Panc1 (cell line): ENCODE measurements around the gene OLFML3. TPM values are rescaled to one million over a fixed set of nuclear protein-coding genes. Genes with fewer than 3 reads are reported as not detected.

Experiments used
- ATAC-seq: fragments of 200-7000 bp; cut with Tn5 transposase; 2 replicates; pipeline ENCODE4 v1.9.1; 2020; ENCODE audit warnings: mild to moderate bottlenecking, moderate library complexity
- BruUV-seq: library from RNA; stranded (reverse); fragments of 400-500 nt; replicated peaks from 2 replicates; lab custom pipeline; 2021; lab: Mats Ljungman, UMichigan
- CTCF ChIA-PET: fragments of 300-600 bp; sonication (Branson Sonifier 250); formaldehyde crosslinking; loops from one replicate; lab custom pipeline; 2022; ENCODE audit warnings: antibody characterized with exemption; lab: Charles Lee
- POLR2A ChIA-PET: fragments of 300-600 bp; sonication (Branson Sonifier 250); formaldehyde crosslinking; loops from one replicate; lab custom pipeline; 2022; ENCODE audit warnings: antibody characterized with exemption; lab: Charles Lee
- DNase-seq: peaks from one replicate; pipeline ENCODE4 v3.0.0-alpha.2; 2010; ENCODE audit warnings: low read depth, low spot score
- H3K27ac ChIP-seq: 2 replicates; pipeline ENCODE4 v1.5.1; 2011; ENCODE audit warnings: mild to moderate bottlenecking, low read length, inconsistent platforms
- H3K27me3 ChIP-seq: fragments of 200-500 bp; sonication (Bioruptor generic); 2 replicates; pipeline ENCODE4 v1.6.0; 2014; ENCODE audit warnings: low read length, inconsistent platforms; ENCODE audit not compliant: control insufficient read depth, insufficient read depth
- H3K36me3 ChIP-seq: fragments of 200-500 bp; sonication (Bioruptor generic); 2 replicates; pipeline ENCODE4 v1.5.1; 2014; ENCODE audit warnings: inconsistent platforms, mild to moderate bottlenecking, low read length, moderate library complexity; ENCODE audit not compliant: control insufficient read depth, insufficient read depth
- H3K4me1 ChIP-seq: 2 replicates; pipeline ENCODE4 v1.5.1; 2011; ENCODE audit warnings: inconsistent platforms, mild to moderate bottlenecking, low read length, moderate library complexity; ENCODE audit not compliant: control insufficient read depth, insufficient read depth
- H3K4me3 ChIP-seq, 2 experiments: 2 replicates each; pipeline ENCODE4 v1.5.1; 2011 to 2012; ENCODE audit warnings: low read depth in 2 of 2, low read length in 2 of 2, mild to moderate bottlenecking in 2 of 2, inconsistent platforms in 1 of 2, moderate library complexity in 1 of 2
- H3K9me3 ChIP-seq: fragments of 200-500 bp; sonication (Bioruptor generic); 2 replicates; pipeline ENCODE4 v1.5.1; 2014; ENCODE audit warnings: low read depth, mild to moderate bottlenecking, inconsistent platforms, low read length, moderate library complexity; ENCODE audit not compliant: control insufficient read depth, insufficient read depth
- CTCF ChIP-seq: fragments of 450-650 bp; IDR thresholded peaks from 2 replicates; pipeline ENCODE4 v1.5.1; 2017; ENCODE audit warnings: mild to moderate bottlenecking
- POLR2AphosphoS5 ChIP-seq: IDR thresholded peaks from 2 replicates; pipeline ENCODE4 v1.6.1; 2012; ENCODE audit warnings: mild to moderate bottlenecking, low read depth, low read length, moderate library complexity
- SIN3A ChIP-seq: IDR thresholded peaks from 2 replicates; pipeline ENCODE4 v1.6.1; 2012; ENCODE audit warnings: low read depth, mild to moderate bottlenecking, low read length, moderate library complexity, borderline replicate concordance; ENCODE audit not compliant: insufficient read depth
- TCF7L2 ChIP-seq: IDR thresholded peaks from 2 replicates; pipeline ENCODE4 v1.6.1; 2011; ENCODE audit warnings: mild to moderate bottlenecking, low read depth, low read length, inconsistent platforms
- in situ Hi-C: cut with HindIII; loops from 2 replicates; pipeline ENCODE4 v1.10.0; 2016; ENCODE audit warnings: low sequenced_read_pairs, low pct_unique_long_range_greater_than_20kb
- intact Hi-C: fragments of 100-400 bp; cut with micrococcal nuclease; formaldehyde crosslinking; loops from one replicate; pipeline ENCODE4 v1.10.0; 2022; ENCODE audit not compliant: unreplicated experiment
- total RNA-seq: library from RNA; stranded (reverse); gene quantifications from one replicate; pipeline ENCODE4 v1.2.1, GENCODE V29; 2021; ENCODE audit not compliant: unreplicated experiment
- TF ChIP-seq, protein P1 (sequence below), 2 experiments: IDR thresholded peaks; 2 replicates each; pipeline ENCODE4 v1.6.1; 2011 to 2012; ENCODE audit warnings: low read depth in 2 of 2, control low read depth in 1 of 2, low read length in 1 of 2, mild to moderate bottlenecking in 1 of 2, moderate library complexity in 1 of 2; ENCODE audit not compliant: insufficient read depth in 1 of 2

OLFML3 gene
- total RNA-seq, 1 experiment from 2014 or later: 0.15 TPM

DNA sequence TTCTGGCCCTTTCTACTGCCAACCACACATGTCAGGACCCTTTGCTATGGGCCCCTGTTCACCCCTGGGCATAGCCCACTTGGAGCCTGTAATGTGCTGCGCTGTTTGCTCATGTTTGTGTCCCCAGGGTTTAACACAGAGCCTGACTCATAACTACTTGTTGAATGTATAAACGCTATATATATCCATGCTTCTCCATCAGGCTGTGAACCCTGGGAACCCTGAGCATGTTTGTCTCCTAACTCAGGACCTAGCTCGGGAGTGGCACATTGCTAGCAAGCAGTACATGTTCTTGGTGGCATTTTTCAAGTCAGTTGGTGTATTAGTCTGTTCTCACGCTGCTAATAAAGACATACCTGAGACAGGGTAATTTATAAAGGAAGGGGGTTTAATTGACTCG, 8.0 kb downstream of the OLFML3 start:
- ATAC-seq: no peak
- ChIA-PET POLR2A (no interaction called here), CTCF (no interaction called here)
- in situ Hi-C loops (no loop called here), intact Hi-C loops (no loop called here)
- Histone ChIP-seq H3K27ac (no peak overlapping the region), H3K4me1 (no peaks in the 10 kb centered on the region), H3K27me3 (no peaks in the 10 kb centered on the region), H3K9me3 (no peaks in the 10 kb centered on the region), H3K4me3 (no peak overlapping the region), H3K36me3 (no peaks in the 10 kb centered on the region)
- no TSS peak for BruUV-seq
- TF ChIP-seq CTCF (no peak), TCF7L2 (no peak), SIN3A (no peak), POLR2AphosphoS5 (no peak)
- TF ChIP-seq, protein P1, sequence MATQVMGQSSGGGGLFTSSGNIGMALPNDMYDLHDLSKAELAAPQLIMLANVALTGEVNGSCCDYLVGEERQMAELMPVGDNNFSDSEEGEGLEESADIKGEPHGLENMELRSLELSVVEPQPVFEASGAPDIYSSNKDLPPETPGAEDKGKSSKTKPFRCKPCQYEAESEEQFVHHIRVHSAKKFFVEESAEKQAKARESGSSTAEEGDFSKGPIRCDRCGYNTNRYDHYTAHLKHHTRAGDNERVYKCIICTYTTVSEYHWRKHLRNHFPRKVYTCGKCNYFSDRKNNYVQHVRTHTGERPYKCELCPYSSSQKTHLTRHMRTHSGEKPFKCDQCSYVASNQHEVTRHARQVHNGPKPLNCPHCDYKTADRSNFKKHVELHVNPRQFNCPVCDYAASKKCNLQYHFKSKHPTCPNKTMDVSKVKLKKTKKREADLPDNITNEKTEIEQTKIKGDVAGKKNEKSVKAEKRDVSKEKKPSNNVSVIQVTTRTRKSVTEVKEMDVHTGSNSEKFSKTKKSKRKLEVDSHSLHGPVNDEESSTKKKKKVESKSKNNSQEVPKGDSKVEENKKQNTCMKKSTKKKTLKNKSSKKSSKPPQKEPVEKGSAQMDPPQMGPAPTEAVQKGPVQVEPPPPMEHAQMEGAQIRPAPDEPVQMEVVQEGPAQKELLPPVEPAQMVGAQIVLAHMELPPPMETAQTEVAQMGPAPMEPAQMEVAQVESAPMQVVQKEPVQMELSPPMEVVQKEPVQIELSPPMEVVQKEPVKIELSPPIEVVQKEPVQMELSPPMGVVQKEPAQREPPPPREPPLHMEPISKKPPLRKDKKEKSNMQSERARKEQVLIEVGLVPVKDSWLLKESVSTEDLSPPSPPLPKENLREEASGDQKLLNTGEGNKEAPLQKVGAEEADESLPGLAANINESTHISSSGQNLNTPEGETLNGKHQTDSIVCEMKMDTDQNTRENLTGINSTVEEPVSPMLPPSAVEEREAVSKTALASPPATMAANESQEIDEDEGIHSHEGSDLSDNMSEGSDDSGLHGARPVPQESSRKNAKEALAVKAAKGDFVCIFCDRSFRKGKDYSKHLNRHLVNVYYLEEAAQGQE (IDR thresholded peaks at IDR 0.05; ENCODE audit: insufficient read depth in 1 of 2, low read depth in 2 of 2, low read length in 1 of 2): no peak
- DNase-seq: no peak

DNA sequence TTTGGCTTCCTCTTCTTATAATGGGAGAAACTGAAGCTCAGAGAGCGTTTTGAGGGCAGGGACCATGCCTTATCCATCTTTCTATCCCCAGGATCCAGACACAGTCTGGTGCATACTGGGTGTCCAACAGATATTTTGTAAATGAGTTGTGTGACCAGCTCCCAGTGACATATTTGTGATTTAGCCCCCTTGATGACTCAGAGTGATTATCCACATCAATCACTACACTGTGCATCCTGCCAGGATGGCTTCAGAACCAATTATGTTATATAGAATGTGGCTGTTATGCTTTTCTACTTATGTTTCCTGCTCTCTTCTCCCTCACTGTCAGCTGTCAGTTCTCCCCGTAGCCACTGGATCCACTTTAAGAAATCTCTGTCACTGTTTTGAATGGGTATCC, 11.3 kb downstream of the OLFML3 start:
- POLR2A ChIA-PET: no interaction called here
- no peak overlapping the region for H3K27ac ChIP-seq
- in situ Hi-C loops (no loop called here), intact Hi-C loops (no loop called here)
- TF ChIP-seq, protein P1 (IDR thresholded peaks at IDR 0.05; ENCODE audit: insufficient read depth in 1 of 2, low read depth in 2 of 2, low read length in 1 of 2): no peak
- TF ChIP-seq POLR2AphosphoS5 (no peak), CTCF (no peak), TCF7L2 (no peak)
- BruUV-seq: no TSS peak
- H3K9me3 ChIP-seq: no peaks in the 10 kb centered on the region
- H3K4me1 ChIP-seq: no peaks in the 10 kb centered on the region
- CTCF ChIA-PET: no interaction called here
- no peak for ATAC-seq
- H3K36me3 ChIP-seq: no peaks in the 10 kb centered on the region
- no peak overlapping the region for H3K4me3 ChIP-seq
- no peaks in the 10 kb centered on the region for H3K27me3 ChIP-seq
- DNase-seq: no peak
